GM19455 (cell line): ENCODE data around the gene DDX56.

ENCODE experiments used
- ATAC-seq: cut with Tn5 transposase; IDR thresholded peaks from one replicate; pipeline ENCODE4 v1.9.1; 2021; ENCODE audit not compliant: unreplicated experiment

The DDX56 gene

GRCh38 chr7:44573464-44574286 is at the start of gene DDX56:
Gene DDX56 (minus strand): TSS chr7:44573908. CDS start chr7:44573895, 13 bp downstream.
- peak; percentile 82 for ATAC-seq

GRCh38 chr7:44622342-44623151 is 48.8 kb upstream of the DDX56 start:
- ATAC-seq, result peak; percentile 82

GRCh38 chr7:44621750-44622103 is 48.0 kb upstream of the DDX56 start:
- ATAC-seq, result no peak

GRCh38 chr7:44621034-44621749 is 47.5 kb upstream of the DDX56 start:
- ATAC-seq, result no peak

- no peak for ATAC-seq
Measured at GRCh38 chr7:44618753-44619152, 45.0 kb upstream of the DDX56 start.

- ATAC-seq, result no peak
Measured at GRCh38 chr7:44618045-44618444, 44.3 kb upstream of the DDX56 start.

GRCh38 chr7:44617225-44617890 is 43.6 kb upstream of the DDX56 start:
- ATAC-seq, result no peak

GRCh38 chr7:44616545-44616944 is 42.8 kb upstream of the DDX56 start:
- ATAC-seq, result no peak

GRCh38 chr7:44615793-44616192 is 42.1 kb upstream of the DDX56 start:
- ATAC-seq, result no peak

GRCh38 chr7:44615149-44615611 is 41.5 kb upstream of the DDX56 start:
- no peak for ATAC-seq

GRCh38 chr7:44609829-44610228 is 36.1 kb upstream of the DDX56 start:
- no peak for ATAC-seq

- no peak for ATAC-seq
Measured at GRCh38 chr7:44608916-44609648, 35.4 kb upstream of the DDX56 start.

GRCh38 chr7:44607141-44608068 is 33.7 kb upstream of the DDX56 start:
- ATAC-seq, result no peak

GRCh38 chr7:44606341-44607140 is 32.8 kb upstream of the DDX56 start, which contains the start of gene OGDH:
Gene OGDH (plus strand): TSS chr7:44606627. CDS start chr7:44624344, 17,717 bp downstream.
- peak; percentile 96 for ATAC-seq

GRCh38 chr7:44604941-44605340 is 31.2 kb upstream of the DDX56 start:
- no peak for ATAC-seq

GRCh38 chr7:44603193-44603592 is 29.5 kb upstream of the DDX56 start:
- ATAC-seq, result no peak

GRCh38 chr7:44602576-44602910 is 28.8 kb upstream of the DDX56 start:
- ATAC-seq, result no peak

GRCh38 chr7:44599222-44599621 is 25.5 kb upstream of the DDX56 start:
- ATAC-seq, result no peak
